Left lung (tissue), 10 donors: ENCODE results near the gene TTI1. TPM values are rescaled to one million over a fixed set of nuclear protein-coding genes. Genes with fewer than 3 reads are reported as not detected.

Experiments used
- ATAC-seq: fragments of 200-7000 bp; cut with Tn5 transposase; one replicate; pipeline ENCODE4 v1.9.1; 2020; ENCODE audit warnings: moderate library complexity
- DNase-seq, 4 donors: peaks; one replicate each; pipeline ENCODE4 v3.0.0-alpha.2; 2013 to 2020
- H3K27ac ChIP-seq, 2 donors: fragments of 200-600 bp; sonication (generic) in 1 of 2; one replicate each; pipeline versions ENCODE4 v1.5.0 to v1.8.0; 2020 to 2021
- H3K27me3 ChIP-seq, 2 donors: fragments of 200-600 bp; sonication (generic) in 1 of 2; one replicate each; pipeline versions ENCODE4 v1.5.0 to v1.8.0; 2020 to 2021
- H3K36me3 ChIP-seq, 2 donors: fragments of 200-600 bp; sonication (generic) in 1 of 2; one replicate each; pipeline versions ENCODE4 v1.5.0 to v1.8.0; 2020 to 2021
- H3K4me1 ChIP-seq, 2 donors: fragments of 200-600 bp; one replicate each; pipeline ENCODE4 v1.8.0; 2021
- H3K4me3 ChIP-seq, 2 donors: fragments of 200-600 bp; sonication (generic) in 1 of 2; one replicate each; pipeline versions ENCODE4 v1.5.0 to v1.8.0; 2020 to 2021; ENCODE audit warnings: mild to moderate bottlenecking in 1 of 2
- H3K9me3 ChIP-seq, 2 donors: fragments of 200-600 bp; sonication (generic) in 1 of 2; one replicate each; pipeline versions ENCODE4 v1.5.0 to v1.8.0; 2020 to 2021
- intact Hi-C, 2 donors: fragments of 100-400 bp; cut with DNase I; formaldehyde crosslinking; loops; one replicate each; pipeline versions ENCODE4 v1.11.2 to v1.14.2; 2022
- polyA plus RNA-seq, 6 donors: library from polyadenylated mRNA; unstranded; fragments of 120-200 nt; gene quantifications; one replicate each; pipeline ENCODE4 v1.2.1, GENCODE V29; 2013; ENCODE audit not compliant: insufficient read length in 6 of 6
- total RNA-seq, 2 donors: library from RNA; stranded (reverse); fragmentation: NEBNext Ultra II Directional; extraction: Animal tissue kit (Norgen Biotek cat#: 25700); gene quantifications; one replicate each; pipeline ENCODE4 v1.2.1, GENCODE V29; 2021
- TF ChIP-seq, protein P1 (sequence below), 2 donors: fragments of 200-600 bp; sonication (generic) in 1 of 2; IDR thresholded peaks; one replicate each; pipeline versions ENCODE4 v1.5.0 to v1.8.0; 2021; ENCODE audit warnings: antibody characterized with exemption in 2 of 2
- donor health status: DM: no; HTN: yes; CAD: no.
- donor health status: DM: no; HTN: no; CAD: no.

Gene TTI1
- total and polyA plus RNA-seq, 8 donors = 16.9 to 32.5 (median 29.6) TPM

DNA sequence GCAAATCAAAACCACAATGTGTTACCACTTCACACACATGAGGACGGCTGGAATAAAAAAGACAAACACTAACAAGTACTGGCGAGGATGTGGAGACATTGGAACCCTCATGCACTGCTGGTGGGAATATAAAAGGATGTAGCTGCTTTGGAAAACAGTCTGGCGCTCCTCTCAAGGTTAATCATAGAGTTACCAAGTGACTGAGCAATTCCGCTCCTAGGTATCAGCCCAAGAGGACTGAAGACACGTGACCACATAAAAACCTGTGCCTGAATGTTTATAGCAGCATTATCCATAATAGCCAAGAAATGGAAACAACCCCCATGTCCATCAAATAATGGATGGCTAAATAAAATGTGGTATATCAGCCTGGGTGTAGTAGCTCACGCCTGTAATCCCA lies 85.3 kb downstream of the TTI1 start:
- no peak for DNase-seq
- no peaks in the 10 kb centered on the region for H3K36me3 ChIP-seq
- H3K4me3 ChIP-seq = no peak overlapping the region
- H3K27ac ChIP-seq = no peak overlapping the region
- intact Hi-C loops = no loop called here
- H3K4me1 ChIP-seq = no peaks in the 10 kb centered on the region
- peaks cover 0 to 4% of the 10 kb centered on the region in 2 donors for H3K27me3 ChIP-seq
- TF ChIP-seq, protein P1, sequence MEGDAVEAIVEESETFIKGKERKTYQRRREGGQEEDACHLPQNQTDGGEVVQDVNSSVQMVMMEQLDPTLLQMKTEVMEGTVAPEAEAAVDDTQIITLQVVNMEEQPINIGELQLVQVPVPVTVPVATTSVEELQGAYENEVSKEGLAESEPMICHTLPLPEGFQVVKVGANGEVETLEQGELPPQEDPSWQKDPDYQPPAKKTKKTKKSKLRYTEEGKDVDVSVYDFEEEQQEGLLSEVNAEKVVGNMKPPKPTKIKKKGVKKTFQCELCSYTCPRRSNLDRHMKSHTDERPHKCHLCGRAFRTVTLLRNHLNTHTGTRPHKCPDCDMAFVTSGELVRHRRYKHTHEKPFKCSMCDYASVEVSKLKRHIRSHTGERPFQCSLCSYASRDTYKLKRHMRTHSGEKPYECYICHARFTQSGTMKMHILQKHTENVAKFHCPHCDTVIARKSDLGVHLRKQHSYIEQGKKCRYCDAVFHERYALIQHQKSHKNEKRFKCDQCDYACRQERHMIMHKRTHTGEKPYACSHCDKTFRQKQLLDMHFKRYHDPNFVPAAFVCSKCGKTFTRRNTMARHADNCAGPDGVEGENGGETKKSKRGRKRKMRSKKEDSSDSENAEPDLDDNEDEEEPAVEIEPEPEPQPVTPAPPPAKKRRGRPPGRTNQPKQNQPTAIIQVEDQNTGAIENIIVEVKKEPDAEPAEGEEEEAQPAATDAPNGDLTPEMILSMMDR (IDR thresholded peaks at IDR 0.05) = no peak
- no peak for ATAC-seq
- H3K9me3 ChIP-seq = no peaks in the 10 kb centered on the region

- Histone ChIP-seq H3K27me3 (peaks cover 0 to 4% of the 10 kb centered on the region in 2 donors), H3K36me3 (no peaks in the 10 kb centered on the region), H3K4me1 (no peaks in the 10 kb centered on the region), H3K27ac (no peak overlapping the region), H3K9me3 (peaks cover 0 to 1% of the 10 kb centered on the region in 2 donors), H3K4me3 (no peak overlapping the region)
- intact Hi-C loops = no loop called here
- DNase-seq (no peak), ATAC-seq (no peak)
- TF ChIP-seq, protein P1 (IDR thresholded peaks at IDR 0.05) = no peak
Observed at GRCh38 chr20:37946946-37947345, 86.3 kb downstream of the TTI1 start.

DNA sequence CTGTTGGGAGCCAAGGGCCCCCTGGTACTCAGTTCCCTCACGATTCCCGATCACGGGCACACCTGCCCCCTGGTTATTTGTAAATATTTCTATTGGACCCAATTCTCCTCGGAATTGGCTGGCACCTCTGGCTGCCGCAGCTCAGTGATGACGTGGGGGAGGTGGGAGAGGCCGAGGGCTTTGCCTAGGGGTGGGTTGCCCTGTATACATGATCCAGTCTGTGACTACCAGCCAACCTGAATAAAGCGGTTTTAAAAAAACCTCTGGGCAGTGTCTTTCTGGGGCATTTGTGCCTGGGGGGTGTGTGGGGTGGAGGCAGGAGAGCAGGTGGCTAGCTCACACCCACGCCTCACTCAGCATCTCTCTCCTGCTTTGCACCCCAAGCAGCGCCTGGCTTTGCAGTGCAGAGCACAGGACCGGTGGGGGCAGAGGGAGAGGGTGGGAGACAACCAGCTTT lies 88.1 kb downstream of the TTI1 start:
- H3K27ac ChIP-seq = no peak overlapping the region
- no peak overlapping the region for H3K4me3 ChIP-seq
- no peaks in the 10 kb centered on the region for H3K4me1 ChIP-seq
- no peaks in the 10 kb centered on the region for H3K36me3 ChIP-seq
- peaks cover 0 to 4% of the 10 kb centered on the region in 2 donors for H3K27me3 ChIP-seq
- ATAC-seq (no peak), DNase-seq (no peak)
- intact Hi-C loops = no loop called here
- TF ChIP-seq, protein P1 (IDR thresholded peaks at IDR 0.05) = no peak
- peaks cover 0 to 3% of the 10 kb centered on the region in 2 donors for H3K9me3 ChIP-seq

- Histone ChIP-seq H3K36me3 (no peaks in the 10 kb centered on the region), H3K4me3 (no peak overlapping the region), H3K4me1 (no peaks in the 10 kb centered on the region), H3K27me3 (peaks cover 0 to 4% of the 10 kb centered on the region in 2 donors), H3K9me3 (peaks cover 0 to 3% of the 10 kb centered on the region in 2 donors), H3K27ac (no peak overlapping the region)
- no peak for DNase-seq
- TF ChIP-seq, protein P1 (IDR thresholded peaks at IDR 0.05) = no peak
- ATAC-seq = no peak
- intact Hi-C loops = no loop called here
Observed at GRCh38 chr20:37944456-37944981, 88.7 kb downstream of the TTI1 start.

- H3K9me3 ChIP-seq = peaks cover 0 to 3% of the 10 kb centered on the region in 2 donors
- H3K36me3 ChIP-seq = no peaks in the 10 kb centered on the region
- H3K4me1 ChIP-seq = no peaks in the 10 kb centered on the region
- TF ChIP-seq, protein P1 (IDR thresholded peaks at IDR 0.05) = no peak
- no peak overlapping the region for H3K4me3 ChIP-seq
- no peak overlapping the region for H3K27ac ChIP-seq
- intact Hi-C loops = no loop called here
- ATAC-seq = no peak
- DNase-seq = no peak
- peaks cover 0 to 4% of the 10 kb centered on the region in 2 donors for H3K27me3 ChIP-seq
Observed at GRCh38 chr20:37943501-37944455, 89.5 kb downstream of the TTI1 start.
